Loucy (cell line): ENCODE measurements around the gene OR4K1.

Source experiments
- H2AFZ ChIP-seq: fragments of 200-600 bp; sonication (generic); 2 replicates; pipeline ENCODE4 v1.6.0; 2016; ENCODE audit warnings: antibody characterized with exemption, mild to moderate bottlenecking, low read length, moderate library complexity
- H3F3A ChIP-seq: fragments of 200-600 bp; 2 replicates; pipeline ENCODE4 v1.6.0; 2016; ENCODE audit warnings: antibody characterized with exemption, low read depth, mild to moderate bottlenecking
- H3K27me3 ChIP-seq: fragments of 200-600 bp; sonication (generic); 2 replicates; pipeline ENCODE4 v1.6.1; 2014; ENCODE audit warnings: low read length, mild to moderate bottlenecking; ENCODE audit not compliant: insufficient read depth, poor library complexity, severe bottlenecking
- H3K36me3 ChIP-seq: fragments of 200-600 bp; sonication (generic); 2 replicates; pipeline ENCODE4 v1.6.1; 2016; ENCODE audit warnings: low read length; ENCODE audit not compliant: insufficient read depth
- H3K4me1 ChIP-seq: fragments of 200-600 bp; sonication (generic); 2 replicates; pipeline ENCODE4 v1.5.1; 2014; ENCODE audit warnings: low read length, mild to moderate bottlenecking; ENCODE audit not compliant: insufficient read depth, poor library complexity, severe bottlenecking
- H3K4me2 ChIP-seq: fragments of 200-600 bp; sonication (generic); 2 replicates; pipeline ENCODE4 v1.6.0; 2014; ENCODE audit warnings: antibody characterized with exemption, low read length, low read depth, mild to moderate bottlenecking; ENCODE audit not compliant: poor library complexity, severe bottlenecking
- H3K4me3 ChIP-seq: fragments of 200-600 bp; sonication (generic); 2 replicates; pipeline ENCODE4 v1.5.1; 2014; ENCODE audit warnings: low read length, mild to moderate bottlenecking, mixed read lengths; ENCODE audit not compliant: poor library complexity, severe bottlenecking
- H3K79me2 ChIP-seq: fragments of 200-600 bp; sonication (generic); 2 replicates; pipeline ENCODE4 v1.6.1; 2014; ENCODE audit warnings: low read length; ENCODE audit not compliant: insufficient read depth
- H3K9ac ChIP-seq: fragments of 200-600 bp; sonication (generic); 2 replicates; pipeline ENCODE4 v1.6.0; 2014; ENCODE audit warnings: mild to moderate bottlenecking, low read depth, low read length, moderate library complexity; ENCODE audit not compliant: poor library complexity, severe bottlenecking
- H3K9me2 ChIP-seq: fragments of 200-600 bp; sonication (generic); replicated peaks from 2 replicates; pipeline ENCODE4 v1.6.1; 2016; ENCODE audit warnings: low read depth, low read length, mixed read lengths
- H3K9me3 ChIP-seq: fragments of 200-600 bp; sonication (generic); 2 replicates; pipeline ENCODE4 v1.6.1; 2014; ENCODE audit warnings: mild to moderate bottlenecking, antibody characterized with exemption, low read length, low read depth; ENCODE audit not compliant: insufficient read depth
- H4K20me1 ChIP-seq: fragments of 200-600 bp; sonication (generic); 2 replicates; pipeline ENCODE4 v1.6.0; 2014; ENCODE audit warnings: antibody characterized with exemption, low read length, mild to moderate bottlenecking; ENCODE audit not compliant: insufficient read depth, poor library complexity, severe bottlenecking
- CTCF ChIP-seq: fragments of 200-600 bp; sonication (generic); conservative IDR thresholded peaks from 2 replicates; pipeline ENCODE4 v1.5.1; 2014; ENCODE audit warnings: mild to moderate bottlenecking, antibody characterized with exemption, low read length
- EZH2phosphoT487 ChIP-seq: fragments of 200-600 bp; IDR thresholded peaks from 2 replicates; pipeline ENCODE4 v1.6.1; 2018; ENCODE audit warnings: antibody characterized with exemption, mild to moderate bottlenecking, moderate library complexity, borderline replicate concordance

The OR4K1 gene

GRCh38 chr14:19902409-19902808 is 28.3 kb upstream of the OR4K1 start:
- no peak for TF ChIP-seq CTCF
- no peak for TF ChIP-seq EZH2phosphoT487
- H3K9me3 ChIP-seq: no peaks in the 10 kb centered on the region
- no peaks in the 10 kb centered on the region for H3K36me3 ChIP-seq
- no peak overlapping the region for H3K4me2 ChIP-seq
- H3K27me3 ChIP-seq: no peaks in the 10 kb centered on the region
- H3K9ac ChIP-seq: no peak overlapping the region
- no peaks in the 10 kb centered on the region for H3K79me2 ChIP-seq
- H3K4me3 ChIP-seq: no peak overlapping the region
- no peak overlapping the region for H2AFZ ChIP-seq
- H3K4me1 ChIP-seq: no peaks in the 10 kb centered on the region
- no peaks in the 10 kb centered on the region for H3K9me2 ChIP-seq
- H4K20me1 ChIP-seq: no peaks in the 10 kb centered on the region
- no peaks in the 10 kb centered on the region for H3F3A ChIP-seq

GRCh38 chr14:19906665-19907064 is 24.1 kb upstream of the OR4K1 start:
- no peak overlapping the region for H3K4me3 ChIP-seq
- no peaks in the 10 kb centered on the region for H3K27me3 ChIP-seq
- H3K9me2 ChIP-seq: no peaks in the 10 kb centered on the region
- H4K20me1 ChIP-seq: no peaks in the 10 kb centered on the region
- H3K9me3 ChIP-seq: no peaks in the 10 kb centered on the region; the same call in 1 of the 2 replicates
- H2AFZ ChIP-seq: no peak overlapping the region
- H3K79me2 ChIP-seq: no peaks in the 10 kb centered on the region
- no peaks in the 10 kb centered on the region for H3K4me1 ChIP-seq
- no peaks in the 10 kb centered on the region for H3K36me3 ChIP-seq
- TF ChIP-seq EZH2phosphoT487 (no peak), CTCF (no peak)
- H3F3A ChIP-seq: no peaks in the 10 kb centered on the region
- no peak overlapping the region for H3K4me2 ChIP-seq
- H3K9ac ChIP-seq: no peak overlapping the region

GRCh38 chr14:19911114-19911513 is 19.6 kb upstream of the OR4K1 start:
- H3K79me2 ChIP-seq: no peaks in the 10 kb centered on the region
- no peak overlapping the region for H3K4me2 ChIP-seq
- no peaks in the 10 kb centered on the region for H4K20me1 ChIP-seq
- no peak overlapping the region for H3K9ac ChIP-seq
- H3K4me3 ChIP-seq: no peak overlapping the region
- no peaks in the 10 kb centered on the region for H3K4me1 ChIP-seq
- H3K9me3 ChIP-seq: no peaks in the 10 kb centered on the region; the same call in 1 of the 2 replicates
- no peaks in the 10 kb centered on the region for H3K27me3 ChIP-seq
- no peaks in the 10 kb centered on the region for H3K9me2 ChIP-seq
- H2AFZ ChIP-seq: no peak overlapping the region
- no peaks in the 10 kb centered on the region for H3F3A ChIP-seq
- no peaks in the 10 kb centered on the region for H3K36me3 ChIP-seq
- no peak for TF ChIP-seq CTCF
- no peak for TF ChIP-seq EZH2phosphoT487
